Measurements from ENCODE around the gene TFPI. TPM values are rescaled to one million over a fixed set of nuclear protein-coding genes. Genes with fewer than 3 reads are reported as not detected.

TFPI gene
- total RNA-seq, 1 experiment from 2014 or later = 8.4 TPM

DNA sequence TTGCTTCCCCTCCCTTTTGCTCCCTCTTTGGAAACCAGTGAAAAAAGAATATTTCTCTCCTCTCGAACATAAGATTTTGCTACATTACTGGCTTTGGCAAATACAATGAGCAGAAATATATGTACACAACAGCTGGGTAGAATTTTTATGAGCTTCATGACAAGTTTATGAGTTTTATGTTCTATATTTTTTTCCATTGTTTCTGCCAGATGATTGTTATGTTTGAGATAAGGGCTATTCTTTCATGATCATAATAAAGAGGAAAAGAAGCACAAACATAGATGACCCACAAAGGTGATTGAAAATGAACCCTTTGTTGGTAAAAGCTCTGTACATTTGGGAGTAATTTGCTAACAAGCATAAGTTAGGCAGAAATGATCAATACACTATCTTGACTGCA is 14.8 kb upstream of the TFPI start:
- H3K36me3 Mint-ChIP-seq = peaks cover 27% of the 10 kb centered on the region
- ChIA-PET CTCF (interaction anchor here (1.2 to 3.0 kb wide), 2 partner anchors 12 to 69 kb away, joined by 8 to 14 read pairs; no protein-coding TSS in a partner anchor), POLR2A (interaction anchor here (1.0 kb wide), 1 partner anchor 55 kb away, joined by 3 read pairs; no protein-coding TSS in a partner anchor)
- ATAC-seq (no peak), DNase-seq (ENCODE audit: low spot score) (no peak)
- no peak overlapping the region for H3K27ac Mint-ChIP-seq
- peaks cover 20% of the 10 kb centered on the region for H3K9me3 Mint-ChIP-seq
- H3K4me3 Mint-ChIP-seq = no peak overlapping the region
- H3K27me3 Mint-ChIP-seq (ENCODE audit: low read depth) = 0 out of 2 replicates have a peak, but pooled peaks cover 4% of the 10 kb centered on the region
- TF ChIP-seq NFYB (CRISPR knock-in tag; conservative IDR thresholded peaks at IDR 0.05; ENCODE audit: low read depth) (no peak), SOX15 (CRISPR knock-in tag; IDR thresholded peaks at IDR 0.05) (no peak)
- TF ChIP-seq, protein P1, sequence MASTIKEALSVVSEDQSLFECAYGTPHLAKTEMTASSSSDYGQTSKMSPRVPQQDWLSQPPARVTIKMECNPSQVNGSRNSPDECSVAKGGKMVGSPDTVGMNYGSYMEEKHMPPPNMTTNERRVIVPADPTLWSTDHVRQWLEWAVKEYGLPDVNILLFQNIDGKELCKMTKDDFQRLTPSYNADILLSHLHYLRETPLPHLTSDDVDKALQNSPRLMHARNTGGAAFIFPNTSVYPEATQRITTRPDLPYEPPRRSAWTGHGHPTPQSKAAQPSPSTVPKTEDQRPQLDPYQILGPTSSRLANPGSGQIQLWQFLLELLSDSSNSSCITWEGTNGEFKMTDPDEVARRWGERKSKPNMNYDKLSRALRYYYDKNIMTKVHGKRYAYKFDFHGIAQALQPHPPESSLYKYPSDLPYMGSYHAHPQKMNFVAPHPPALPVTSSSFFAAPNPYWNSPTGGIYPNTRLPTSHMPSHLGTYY (CRISPR knock-in tag; IDR thresholded peaks at IDR 0.05) = no peak
- TF ChIP-seq, protein P2, sequence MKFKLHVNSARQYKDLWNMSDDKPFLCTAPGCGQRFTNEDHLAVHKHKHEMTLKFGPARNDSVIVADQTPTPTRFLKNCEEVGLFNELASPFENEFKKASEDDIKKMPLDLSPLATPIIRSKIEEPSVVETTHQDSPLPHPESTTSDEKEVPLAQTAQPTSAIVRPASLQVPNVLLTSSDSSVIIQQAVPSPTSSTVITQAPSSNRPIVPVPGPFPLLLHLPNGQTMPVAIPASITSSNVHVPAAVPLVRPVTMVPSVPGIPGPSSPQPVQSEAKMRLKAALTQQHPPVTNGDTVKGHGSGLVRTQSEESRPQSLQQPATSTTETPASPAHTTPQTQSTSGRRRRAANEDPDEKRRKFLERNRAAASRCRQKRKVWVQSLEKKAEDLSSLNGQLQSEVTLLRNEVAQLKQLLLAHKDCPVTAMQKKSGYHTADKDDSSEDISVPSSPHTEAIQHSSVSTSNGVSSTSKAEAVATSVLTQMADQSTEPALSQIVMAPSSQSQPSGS (CRISPR knock-in tag; IDR thresholded peaks at IDR 0.05; ENCODE audit: borderline replicate concordance, low read depth) = no peak
- TF ChIP-seq, protein P3, sequence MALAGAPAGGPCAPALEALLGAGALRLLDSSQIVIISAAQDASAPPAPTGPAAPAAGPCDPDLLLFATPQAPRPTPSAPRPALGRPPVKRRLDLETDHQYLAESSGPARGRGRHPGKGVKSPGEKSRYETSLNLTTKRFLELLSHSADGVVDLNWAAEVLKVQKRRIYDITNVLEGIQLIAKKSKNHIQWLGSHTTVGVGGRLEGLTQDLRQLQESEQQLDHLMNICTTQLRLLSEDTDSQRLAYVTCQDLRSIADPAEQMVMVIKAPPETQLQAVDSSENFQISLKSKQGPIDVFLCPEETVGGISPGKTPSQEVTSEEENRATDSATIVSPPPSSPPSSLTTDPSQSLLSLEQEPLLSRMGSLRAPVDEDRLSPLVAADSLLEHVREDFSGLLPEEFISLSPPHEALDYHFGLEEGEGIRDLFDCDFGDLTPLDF (CRISPR knock-in tag; IDR thresholded peaks at IDR 0.05) = no peak
- H3K4me1 Mint-ChIP-seq = peaks cover 31% of the 10 kb centered on the region

DNA sequence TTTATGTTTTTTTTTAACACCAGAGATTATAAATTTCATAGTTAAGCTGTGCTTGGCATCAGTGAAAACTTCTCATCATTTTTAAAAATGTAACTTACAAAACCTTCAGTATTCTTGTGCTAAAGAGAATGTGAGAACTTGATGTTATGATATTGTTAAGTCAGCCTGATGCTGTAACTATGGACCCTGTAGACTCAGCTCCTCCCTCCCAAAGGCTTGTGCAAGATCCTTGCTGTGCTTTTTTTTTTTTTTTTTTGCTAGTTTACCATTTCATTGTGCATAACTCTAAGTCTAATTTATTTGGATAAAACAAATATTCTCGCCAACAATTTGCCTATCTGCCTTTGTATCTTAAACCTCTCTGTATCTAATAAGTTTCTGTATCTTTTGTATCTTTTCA is 12.9 kb upstream of the TFPI start:
- POLR2A ChIA-PET = no interaction called here
- CTCF ChIA-PET = interaction anchor here (0.6 to 3.0 kb wide), 4 partner anchors 14 to 1381 kb away, joined by 3 to 14 read pairs (median 8); no protein-coding TSS in a partner anchor
- Mint-ChIP-seq H3K4me3 (no peak overlapping the region), H3K27ac (peak overlapping the region; percentile 18; the same call in 1 of the 2 replicates), H3K4me1 (peaks cover 31% of the 10 kb centered on the region), H3K9me3 (peaks cover 3% of the 10 kb centered on the region), H3K36me3 (peaks cover 11% of the 10 kb centered on the region), H3K27me3 (ENCODE audit: low read depth) (no peaks in the 10 kb centered on the region)
- ATAC-seq (peak; percentile 44), DNase-seq (ENCODE audit: low spot score) (no peak)
- no peak for TF ChIP-seq ATF1 (CRISPR knock-in tag; IDR thresholded peaks at IDR 0.05)
- TF ChIP-seq, protein P4, sequence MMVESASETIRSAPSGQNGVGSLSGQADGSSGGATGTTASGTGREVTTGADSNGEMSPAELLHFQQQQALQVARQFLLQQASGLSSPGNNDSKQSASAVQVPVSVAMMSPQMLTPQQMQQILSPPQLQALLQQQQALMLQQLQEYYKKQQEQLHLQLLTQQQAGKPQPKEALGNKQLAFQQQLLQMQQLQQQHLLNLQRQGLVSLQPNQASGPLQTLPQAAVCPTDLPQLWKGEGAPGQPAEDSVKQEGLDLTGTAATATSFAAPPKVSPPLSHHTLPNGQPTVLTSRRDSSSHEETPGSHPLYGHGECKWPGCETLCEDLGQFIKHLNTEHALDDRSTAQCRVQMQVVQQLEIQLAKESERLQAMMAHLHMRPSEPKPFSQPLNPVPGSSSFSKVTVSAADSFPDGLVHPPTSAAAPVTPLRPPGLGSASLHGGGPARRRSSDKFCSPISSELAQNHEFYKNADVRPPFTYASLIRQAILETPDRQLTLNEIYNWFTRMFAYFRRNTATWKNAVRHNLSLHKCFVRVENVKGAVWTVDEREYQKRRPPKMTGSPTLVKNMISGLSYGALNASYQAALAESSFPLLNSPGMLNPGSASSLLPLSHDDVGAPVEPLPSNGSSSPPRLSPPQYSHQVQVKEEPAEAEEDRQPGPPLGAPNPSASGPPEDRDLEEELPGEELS (CRISPR knock-in tag; IDR thresholded peaks at IDR 0.05) = no peak
- TF ChIP-seq JUN (CRISPR knock-in tag; IDR thresholded peaks at IDR 0.05) = no peak
- TF ChIP-seq ZNF416 (CRISPR knock-in tag; IDR thresholded peaks at IDR 0.05) = no peak
- no peak for TF ChIP-seq ZNF121 (CRISPR knock-in tag; IDR thresholded peaks at IDR 0.05)
- TF ChIP-seq, protein P5, sequence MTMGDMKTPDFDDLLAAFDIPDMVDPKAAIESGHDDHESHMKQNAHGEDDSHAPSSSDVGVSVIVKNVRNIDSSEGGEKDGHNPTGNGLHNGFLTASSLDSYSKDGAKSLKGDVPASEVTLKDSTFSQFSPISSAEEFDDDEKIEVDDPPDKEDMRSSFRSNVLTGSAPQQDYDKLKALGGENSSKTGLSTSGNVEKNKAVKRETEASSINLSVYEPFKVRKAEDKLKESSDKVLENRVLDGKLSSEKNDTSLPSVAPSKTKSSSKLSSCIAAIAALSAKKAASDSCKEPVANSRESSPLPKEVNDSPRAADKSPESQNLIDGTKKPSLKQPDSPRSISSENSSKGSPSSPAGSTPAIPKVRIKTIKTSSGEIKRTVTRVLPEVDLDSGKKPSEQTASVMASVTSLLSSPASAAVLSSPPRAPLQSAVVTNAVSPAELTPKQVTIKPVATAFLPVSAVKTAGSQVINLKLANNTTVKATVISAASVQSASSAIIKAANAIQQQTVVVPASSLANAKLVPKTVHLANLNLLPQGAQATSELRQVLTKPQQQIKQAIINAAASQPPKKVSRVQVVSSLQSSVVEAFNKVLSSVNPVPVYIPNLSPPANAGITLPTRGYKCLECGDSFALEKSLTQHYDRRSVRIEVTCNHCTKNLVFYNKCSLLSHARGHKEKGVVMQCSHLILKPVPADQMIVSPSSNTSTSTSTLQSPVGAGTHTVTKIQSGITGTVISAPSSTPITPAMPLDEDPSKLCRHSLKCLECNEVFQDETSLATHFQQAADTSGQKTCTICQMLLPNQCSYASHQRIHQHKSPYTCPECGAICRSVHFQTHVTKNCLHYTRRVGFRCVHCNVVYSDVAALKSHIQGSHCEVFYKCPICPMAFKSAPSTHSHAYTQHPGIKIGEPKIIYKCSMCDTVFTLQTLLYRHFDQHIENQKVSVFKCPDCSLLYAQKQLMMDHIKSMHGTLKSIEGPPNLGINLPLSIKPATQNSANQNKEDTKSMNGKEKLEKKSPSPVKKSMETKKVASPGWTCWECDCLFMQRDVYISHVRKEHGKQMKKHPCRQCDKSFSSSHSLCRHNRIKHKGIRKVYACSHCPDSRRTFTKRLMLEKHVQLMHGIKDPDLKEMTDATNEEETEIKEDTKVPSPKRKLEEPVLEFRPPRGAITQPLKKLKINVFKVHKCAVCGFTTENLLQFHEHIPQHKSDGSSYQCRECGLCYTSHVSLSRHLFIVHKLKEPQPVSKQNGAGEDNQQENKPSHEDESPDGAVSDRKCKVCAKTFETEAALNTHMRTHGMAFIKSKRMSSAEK (CRISPR knock-in tag; IDR thresholded peaks at IDR 0.05; ENCODE audit: borderline replicate concordance) = no peak
- TF ChIP-seq, protein P6, sequence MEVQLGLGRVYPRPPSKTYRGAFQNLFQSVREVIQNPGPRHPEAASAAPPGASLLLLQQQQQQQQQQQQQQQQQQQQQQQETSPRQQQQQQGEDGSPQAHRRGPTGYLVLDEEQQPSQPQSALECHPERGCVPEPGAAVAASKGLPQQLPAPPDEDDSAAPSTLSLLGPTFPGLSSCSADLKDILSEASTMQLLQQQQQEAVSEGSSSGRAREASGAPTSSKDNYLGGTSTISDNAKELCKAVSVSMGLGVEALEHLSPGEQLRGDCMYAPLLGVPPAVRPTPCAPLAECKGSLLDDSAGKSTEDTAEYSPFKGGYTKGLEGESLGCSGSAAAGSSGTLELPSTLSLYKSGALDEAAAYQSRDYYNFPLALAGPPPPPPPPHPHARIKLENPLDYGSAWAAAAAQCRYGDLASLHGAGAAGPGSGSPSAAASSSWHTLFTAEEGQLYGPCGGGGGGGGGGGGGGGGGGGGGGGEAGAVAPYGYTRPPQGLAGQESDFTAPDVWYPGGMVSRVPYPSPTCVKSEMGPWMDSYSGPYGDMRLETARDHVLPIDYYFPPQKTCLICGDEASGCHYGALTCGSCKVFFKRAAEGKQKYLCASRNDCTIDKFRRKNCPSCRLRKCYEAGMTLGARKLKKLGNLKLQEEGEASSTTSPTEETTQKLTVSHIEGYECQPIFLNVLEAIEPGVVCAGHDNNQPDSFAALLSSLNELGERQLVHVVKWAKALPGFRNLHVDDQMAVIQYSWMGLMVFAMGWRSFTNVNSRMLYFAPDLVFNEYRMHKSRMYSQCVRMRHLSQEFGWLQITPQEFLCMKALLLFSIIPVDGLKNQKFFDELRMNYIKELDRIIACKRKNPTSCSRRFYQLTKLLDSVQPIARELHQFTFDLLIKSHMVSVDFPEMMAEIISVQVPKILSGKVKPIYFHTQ (CRISPR knock-in tag; IDR thresholded peaks at IDR 0.05) = no peak
- no peak for TF ChIP-seq OVOL2 (CRISPR knock-in tag; IDR thresholded peaks at IDR 0.05; ENCODE audit: borderline replicate concordance)
- TF ChIP-seq, protein P7, sequence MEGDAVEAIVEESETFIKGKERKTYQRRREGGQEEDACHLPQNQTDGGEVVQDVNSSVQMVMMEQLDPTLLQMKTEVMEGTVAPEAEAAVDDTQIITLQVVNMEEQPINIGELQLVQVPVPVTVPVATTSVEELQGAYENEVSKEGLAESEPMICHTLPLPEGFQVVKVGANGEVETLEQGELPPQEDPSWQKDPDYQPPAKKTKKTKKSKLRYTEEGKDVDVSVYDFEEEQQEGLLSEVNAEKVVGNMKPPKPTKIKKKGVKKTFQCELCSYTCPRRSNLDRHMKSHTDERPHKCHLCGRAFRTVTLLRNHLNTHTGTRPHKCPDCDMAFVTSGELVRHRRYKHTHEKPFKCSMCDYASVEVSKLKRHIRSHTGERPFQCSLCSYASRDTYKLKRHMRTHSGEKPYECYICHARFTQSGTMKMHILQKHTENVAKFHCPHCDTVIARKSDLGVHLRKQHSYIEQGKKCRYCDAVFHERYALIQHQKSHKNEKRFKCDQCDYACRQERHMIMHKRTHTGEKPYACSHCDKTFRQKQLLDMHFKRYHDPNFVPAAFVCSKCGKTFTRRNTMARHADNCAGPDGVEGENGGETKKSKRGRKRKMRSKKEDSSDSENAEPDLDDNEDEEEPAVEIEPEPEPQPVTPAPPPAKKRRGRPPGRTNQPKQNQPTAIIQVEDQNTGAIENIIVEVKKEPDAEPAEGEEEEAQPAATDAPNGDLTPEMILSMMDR (IDR thresholded peaks at IDR 0.05) = no peak
- TF ChIP-seq, protein P3 (CRISPR knock-in tag; IDR thresholded peaks at IDR 0.05) = no peak
- TF ChIP-seq, protein P8, sequence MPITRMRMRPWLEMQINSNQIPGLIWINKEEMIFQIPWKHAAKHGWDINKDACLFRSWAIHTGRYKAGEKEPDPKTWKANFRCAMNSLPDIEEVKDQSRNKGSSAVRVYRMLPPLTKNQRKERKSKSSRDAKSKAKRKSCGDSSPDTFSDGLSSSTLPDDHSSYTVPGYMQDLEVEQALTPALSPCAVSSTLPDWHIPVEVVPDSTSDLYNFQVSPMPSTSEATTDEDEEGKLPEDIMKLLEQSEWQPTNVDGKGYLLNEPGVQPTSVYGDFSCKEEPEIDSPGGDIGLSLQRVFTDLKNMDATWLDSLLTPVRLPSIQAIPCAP (CRISPR knock-in tag; IDR thresholded peaks at IDR 0.05) = no peak
- TF ChIP-seq NR1H2 (CRISPR knock-in tag; IDR thresholded peaks at IDR 0.05) = no peak
- TF ChIP-seq TEAD4 (CRISPR knock-in tag; IDR thresholded peaks at IDR 0.05) = no peak
- no peak for TF ChIP-seq SOX15 (CRISPR knock-in tag; IDR thresholded peaks at IDR 0.05)
